GM23248 (cell line): ENCODE results near the gene FOXO1. TPM values are rescaled to one million over a fixed set of nuclear protein-coding genes. Genes with fewer than 3 reads are reported as not detected.

Experiments used
- DNase-seq: peaks from one replicate; pipeline ENCODE4 v3.0.0-alpha.2; 2015
- H2AFZ ChIP-seq: fragments of 200-600 bp; sonication (generic); 2 replicates; pipeline ENCODE4 v1.6.1; 2016; ENCODE audit warnings: antibody characterized with exemption
- H3F3A ChIP-seq: fragments of 200-600 bp; sonication (generic); 2 replicates; pipeline ENCODE4 v1.6.1; 2016; ENCODE audit warnings: mild to moderate bottlenecking, antibody characterized with exemption, mixed run types; ENCODE audit not compliant: insufficient read depth
- H3K27ac ChIP-seq: fragments of 200-600 bp; sonication (generic); 2 replicates; pipeline ENCODE4 v1.5.1; 2016; ENCODE audit warnings: mild to moderate bottlenecking
- H3K27me3 ChIP-seq: fragments of 200-600 bp; sonication (generic); replicated peaks from 2 replicates; pipeline ENCODE4 v1.6.1; 2016; ENCODE audit warnings: mild to moderate bottlenecking; ENCODE audit not compliant: insufficient read depth
- H3K36me3 ChIP-seq: fragments of 200-600 bp; sonication (generic); 2 replicates; pipeline ENCODE4 v1.6.1; 2016; ENCODE audit warnings: low read depth, mild to moderate bottlenecking
- H3K4me1 ChIP-seq: fragments of 200-600 bp; sonication (generic); 2 replicates; pipeline ENCODE4 v1.6.1; 2016; ENCODE audit warnings: mild to moderate bottlenecking; ENCODE audit not compliant: insufficient read depth
- H3K4me2 ChIP-seq: fragments of 200-600 bp; sonication (generic); one replicate; pipeline ENCODE4 v1.6.1; 2016; ENCODE audit warnings: mild to moderate bottlenecking; ENCODE audit not compliant: unreplicated experiment
- H3K4me3 ChIP-seq: fragments of 200-600 bp; sonication (generic); 2 replicates; pipeline ENCODE4 v1.5.1; 2016; ENCODE audit warnings: mild to moderate bottlenecking
- H3K79me2 ChIP-seq: fragments of 200-600 bp; sonication (generic); 2 replicates; pipeline ENCODE4 v1.6.1; 2016; ENCODE audit warnings: mild to moderate bottlenecking; ENCODE audit not compliant: insufficient read depth
- H3K9ac ChIP-seq: fragments of 200-600 bp; sonication (generic); 2 replicates; pipeline ENCODE4 v1.6.1; 2016; ENCODE audit warnings: mild to moderate bottlenecking
- H3K9me2 ChIP-seq: fragments of 200-600 bp; sonication (generic); 2 replicates; pipeline ENCODE4 v1.6.1; 2016; ENCODE audit warnings: mixed run types, mild to moderate bottlenecking, moderate library complexity; ENCODE audit not compliant: insufficient read depth
- H3K9me3 ChIP-seq: fragments of 200-600 bp; sonication (generic); one replicate; pipeline ENCODE4 v1.6.1; 2017; ENCODE audit warnings: low read depth
- H4K20me1 ChIP-seq: fragments of 200-600 bp; sonication (generic); 2 replicates; pipeline ENCODE4 v1.6.0; 2016; ENCODE audit not compliant: insufficient read depth
- EZH2 ChIP-seq: fragments of 200-600 bp; sonication (generic); IDR thresholded peaks from 2 replicates; pipeline ENCODE4 v1.6.1; 2018; ENCODE audit warnings: antibody characterized with exemption, mild to moderate bottlenecking; ENCODE audit not compliant: insufficient read depth, poor library complexity, severe bottlenecking
- EZH2phosphoT487 ChIP-seq: fragments of 200-600 bp; sonication (generic); IDR thresholded peaks from 2 replicates; pipeline ENCODE4 v1.6.1; 2018; ENCODE audit warnings: antibody characterized with exemption, moderate library complexity, mild to moderate bottlenecking, low read depth; ENCODE audit not compliant: insufficient read depth
- WGBS, 2 experiments: methylation state at CpG; one replicate each; pipeline ENCODE4 v1.1.6; 2015 to 2017; ENCODE audit warnings: low lambda C conversion rate in 2 of 2, low coverage in 1 of 2; ENCODE audit errors: missing lambda C conversion rate in 2 of 2; 5-methylcytosine and 5-hydroxymethylcytosine counted together
- in situ Hi-C: fragments of 300-500 bp; cut with MboI; formaldehyde crosslinking; loops from 2 replicates; pipeline ENCODE4 v1.15.0; 2020
- polyA plus RNA-seq: library from polyadenylated mRNA; unstranded; fragments of >200 nt; fragmentation: Nextera tagmentation; extraction: Ambion mirVana; gene quantifications from 2 replicates; pipeline ENCODE4 v1.2.1, GENCODE V29; 2016
- total RNA-seq: library from RNA; depleted of rRNA; stranded (reverse); fragments of >200 nt; shearing (Covaris generic); gene quantifications from 2 replicates; pipeline ENCODE4 v1.2.3, GENCODE V29; 2014

The FOXO1 gene
- total and polyA plus RNA-seq, 2 experiments from 2014 or later = 0.59 to 1.1 TPM

- in situ Hi-C loops = no loop called here
- Histone ChIP-seq H3K27me3 (no peaks in the 10 kb centered on the region), H3K79me2 (no peaks in the 10 kb centered on the region), H3K9me2 (no peaks in the 10 kb centered on the region), H3K4me3 (no peak overlapping the region), H3K4me2 (no peak overlapping the region), H2AFZ (no peak overlapping the region), H3K9ac (no peak overlapping the region), H3F3A (no peaks in the 10 kb centered on the region), H3K27ac (no peak overlapping the region), H3K9me3 (no peaks in the 10 kb centered on the region), H4K20me1 (no peaks in the 10 kb centered on the region), H3K4me1 (no peaks in the 10 kb centered on the region), H3K36me3 (no peaks in the 10 kb centered on the region)
- TF ChIP-seq EZH2 (no peak), EZH2phosphoT487 (no peak)
- DNase-seq = no peak
- WGBS, 2 experiments = 95 to 96% methylated on average over 9 of the region's 9 CpGs
Observed at GRCh38 chr13:40559915-40560314, 106.5 kb downstream of the FOXO1 start.

- no peaks in the 10 kb centered on the region for H3K36me3 ChIP-seq
- in situ Hi-C loops = no loop called here
- TF ChIP-seq EZH2 (no peak), EZH2phosphoT487 (no peak)
- H4K20me1 ChIP-seq = no peaks in the 10 kb centered on the region
- WGBS, 2 experiments = 54 to 63% methylated on average over 1 of the region's 1 CpG
- H3K9ac ChIP-seq = no peak overlapping the region
- no peaks in the 10 kb centered on the region for H3K4me1 ChIP-seq
- H3K27me3 ChIP-seq = no peaks in the 10 kb centered on the region
- no peaks in the 10 kb centered on the region for H3F3A ChIP-seq
- no peaks in the 10 kb centered on the region for H3K9me2 ChIP-seq
- no peak for DNase-seq
- H3K79me2 ChIP-seq = no peaks in the 10 kb centered on the region
- H2AFZ ChIP-seq = no peak overlapping the region
- no peak overlapping the region for H3K4me2 ChIP-seq
- H3K27ac ChIP-seq = no peak overlapping the region
- no peaks in the 10 kb centered on the region for H3K9me3 ChIP-seq
- H3K4me3 ChIP-seq = no peak overlapping the region
Observed at GRCh38 chr13:40558656-40559055, 107.8 kb downstream of the FOXO1 start.

GRCh38 chr13:40556453-40556852 lies 110.0 kb downstream of the FOXO1 start:
- Histone ChIP-seq H3F3A (no peaks in the 10 kb centered on the region), H3K4me1 (no peaks in the 10 kb centered on the region), H3K9me2 (no peaks in the 10 kb centered on the region), H2AFZ (no peak overlapping the region), H3K4me2 (no peak overlapping the region), H3K9me3 (no peaks in the 10 kb centered on the region), H3K27me3 (no peaks in the 10 kb centered on the region), H3K4me3 (no peak overlapping the region), H4K20me1 (no peaks in the 10 kb centered on the region), H3K36me3 (no peaks in the 10 kb centered on the region), H3K27ac (no peak overlapping the region), H3K79me2 (no peaks in the 10 kb centered on the region), H3K9ac (no peak overlapping the region)
- no peak for DNase-seq
- TF ChIP-seq EZH2phosphoT487 (no peak), EZH2 (no peak)
- in situ Hi-C loops = no loop called here

GRCh38 chr13:40553356-40553755 lies 113.1 kb downstream of the FOXO1 start:
- no peak overlapping the region for H3K27ac ChIP-seq
- no peaks in the 10 kb centered on the region for H3F3A ChIP-seq
- H4K20me1 ChIP-seq = no peaks in the 10 kb centered on the region
- in situ Hi-C loops = no loop called here
- no peaks in the 10 kb centered on the region for H3K79me2 ChIP-seq
- no peaks in the 10 kb centered on the region for H3K9me2 ChIP-seq
- H3K4me2 ChIP-seq = no peak overlapping the region
- no peak overlapping the region for H2AFZ ChIP-seq
- H3K4me3 ChIP-seq = no peak overlapping the region
- TF ChIP-seq EZH2 = no peak
- no peak for TF ChIP-seq EZH2phosphoT487
- no peaks in the 10 kb centered on the region for H3K4me1 ChIP-seq
- H3K36me3 ChIP-seq = no peaks in the 10 kb centered on the region
- H3K9me3 ChIP-seq = no peaks in the 10 kb centered on the region
- no peak overlapping the region for H3K9ac ChIP-seq
- WGBS, 2 experiments = 30 to 34% methylated on average over 3 of the region's 3 CpGs
- no peaks in the 10 kb centered on the region for H3K27me3 ChIP-seq
- no peak for DNase-seq

GRCh38 chr13:40552895-40553294 lies 113.5 kb downstream of the FOXO1 start:
- 84 to 85% methylated on average over 6 of the region's 6 CpGs for WGBS, 2 experiments
- no peaks in the 10 kb centered on the region for H4K20me1 ChIP-seq
- TF ChIP-seq EZH2phosphoT487 (no peak), EZH2 (no peak)
- no peaks in the 10 kb centered on the region for H3K9me3 ChIP-seq
- no peaks in the 10 kb centered on the region for H3K9me2 ChIP-seq
- H3K4me2 ChIP-seq = no peak overlapping the region
- H3K36me3 ChIP-seq = no peaks in the 10 kb centered on the region
- H3K9ac ChIP-seq = no peak overlapping the region
- in situ Hi-C loops = no loop called here
- no peak for DNase-seq
- no peak overlapping the region for H3K27ac ChIP-seq
- H2AFZ ChIP-seq = no peak overlapping the region
- no peaks in the 10 kb centered on the region for H3K4me1 ChIP-seq
- no peaks in the 10 kb centered on the region for H3K79me2 ChIP-seq
- H3K27me3 ChIP-seq = no peaks in the 10 kb centered on the region
- no peak overlapping the region for H3K4me3 ChIP-seq
- no peaks in the 10 kb centered on the region for H3F3A ChIP-seq
